Bone marrow (tissue), 2 donors: ENCODE results near the gene STK10.

Experiments
- DNase-seq, 2 donors: peaks; one replicate each; lab custom pipeline; 2025; lab: John Stamatoyannopoulos, UW

STK10 gene

GRCh38 chr5:172188893-172189692 lies 1.1 kb upstream of the STK10 start:
- no peak for DNase-seq

GRCh38 chr5:172187118-172188032 lies 649 bp downstream of the STK10 start:
- DNase-seq = peak; percentile 63 to 69

- DNase-seq = no peak
Measured at GRCh38 chr5:172186114-172186695, 1.8 kb downstream of the STK10 start.

GRCh38 chr5:172185096-172185461 lies 2.9 kb downstream of the STK10 start:
- no peak for DNase-seq

GRCh38 chr5:172183881-172184280 lies 4.1 kb downstream of the STK10 start:
- DNase-seq = no peak

- DNase-seq = no peak
Measured at GRCh38 chr5:172182291-172182690, 5.7 kb downstream of the STK10 start.

GRCh38 chr5:172180936-172181335 lies 7.1 kb downstream of the STK10 start:
- no peak for DNase-seq

- peak in 1 of 2 donors; percentile 83 for DNase-seq
Measured at GRCh38 chr5:172178991-172179989, 8.7 kb downstream of the STK10 start.

- no peak for DNase-seq
Measured at GRCh38 chr5:172178301-172178987, 9.6 kb downstream of the STK10 start.

- DNase-seq = no peak
Measured at GRCh38 chr5:172177176-172177575, 10.8 kb downstream of the STK10 start.

- peak; percentile 47 to 87 for DNase-seq
Measured at GRCh38 chr5:172175263-172175719, 12.7 kb downstream of the STK10 start.

- DNase-seq = peak in 1 of 2 donors; percentile 46
Measured at GRCh38 chr5:172173564-172174153, 14.4 kb downstream of the STK10 start.

- DNase-seq = no peak
Measured at GRCh38 chr5:172172912-172173563, 15.0 kb downstream of the STK10 start.

GRCh38 chr5:172171118-172171517 lies 16.9 kb downstream of the STK10 start:
- DNase-seq = no peak

- no peak for DNase-seq
Measured at GRCh38 chr5:172170251-172170701, 17.7 kb downstream of the STK10 start.

GRCh38 chr5:172169216-172169615 lies 18.8 kb downstream of the STK10 start:
- DNase-seq = no peak

GRCh38 chr5:172168311-172168710 lies 19.7 kb downstream of the STK10 start:
- no peak for DNase-seq

- no peak for DNase-seq
Measured at GRCh38 chr5:172167895-172168294, 20.1 kb downstream of the STK10 start.

- no peak for DNase-seq
Measured at GRCh38 chr5:172166030-172166826, 21.8 kb downstream of the STK10 start.
